NB4 (cell line): ENCODE measurements around the gene CR1L.

Experiments used
- CTCF ChIP-seq: IDR thresholded peaks from one replicate; pipeline ENCODE4 v1.5.1; 2012; ENCODE audit warnings: low read depth, low read length
- MAX ChIP-seq: IDR thresholded peaks from 2 replicates; pipeline ENCODE4 v1.6.1; 2011; ENCODE audit warnings: low read depth, low read length
- MYC ChIP-seq: IDR thresholded peaks from 2 replicates; pipeline ENCODE4 v1.6.1; 2011; ENCODE audit warnings: low read depth, low read length
- POLR2A ChIP-seq: IDR thresholded peaks from 2 replicates; pipeline ENCODE4 v1.6.1; 2011; ENCODE audit warnings: mild to moderate bottlenecking; ENCODE audit not compliant: insufficient read length; ENCODE audit errors: extremely low read depth

- TF ChIP-seq POLR2A (no peak), CTCF (no peak), MAX (no peak), MYC (no peak)
Measured at GRCh38 chr1:207745285-207745684, 100.4 kb downstream of the CR1L start.
